ENCODE measurements around the gene DROSHA.

Gene DROSHA

GRCh38 chr5:31523041-31523440 lies 8.9 kb downstream of the DROSHA start:
- no peak for DNase-seq (ENCODE audit: low read depth in 3 of 3, low spot score in 1 of 3)

- no peak for DNase-seq (ENCODE audit: low read depth in 3 of 3, low spot score in 1 of 3)
These were observed 15.1 kb downstream of the DROSHA start for GRCh38 chr5:31516802-31517201.

- DNase-seq (ENCODE audit: low read depth in 3 of 3, low spot score in 1 of 3), result no peak
These were observed 20.6 kb downstream of the DROSHA start for GRCh38 chr5:31511305-31511704.

DNA sequence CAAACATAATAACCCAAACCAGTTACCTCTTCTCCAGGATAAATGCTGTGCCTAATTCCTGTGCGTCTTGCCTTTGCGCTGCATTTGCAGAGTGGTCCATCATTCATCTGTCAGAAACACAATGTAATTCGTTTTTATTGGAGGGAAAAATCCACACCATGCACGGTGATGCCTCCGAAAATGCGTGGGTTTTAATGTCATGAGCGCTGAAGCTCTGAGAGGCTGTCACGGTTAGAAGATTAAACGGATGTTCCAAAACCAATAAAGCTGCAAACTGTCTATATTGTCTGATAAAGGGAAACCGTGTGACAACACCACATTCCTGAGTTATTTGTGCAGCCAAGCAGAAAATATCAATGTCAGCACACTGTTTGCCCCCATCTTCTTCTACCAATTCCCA lies 27.4 kb downstream of the DROSHA start:
- DNase-seq (ENCODE audit: low read depth in 3 of 3, low spot score in 1 of 3), result no peak

DNA sequence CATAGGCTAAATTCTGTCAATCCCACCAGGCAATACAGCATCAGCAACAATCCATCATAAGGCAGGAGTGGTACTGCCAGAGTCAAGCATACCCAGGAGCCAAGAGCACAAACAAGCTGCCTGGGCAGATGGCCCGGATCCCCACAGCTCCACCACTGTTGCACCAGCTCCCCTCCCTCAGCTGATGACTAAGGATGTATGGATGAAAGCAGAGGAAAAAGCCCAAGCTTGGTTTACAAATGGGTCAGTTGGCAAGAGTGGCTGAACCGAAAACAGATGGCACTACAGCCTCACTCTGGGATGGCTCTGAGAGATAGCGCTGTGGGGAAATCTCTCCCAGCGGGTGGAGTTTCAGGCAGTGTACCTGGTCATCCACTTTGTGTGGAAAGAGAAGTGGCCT lies 29.4 kb downstream of the DROSHA start:
- no peak for DNase-seq (ENCODE audit: low read depth in 3 of 3, low spot score in 1 of 3)

- no peak for DNase-seq (ENCODE audit: low read depth in 3 of 3, low spot score in 1 of 3)
These were observed 31.6 kb downstream of the DROSHA start for GRCh38 chr5:31500256-31500655.

GRCh38 chr5:31496891-31497290 lies 35.0 kb downstream of the DROSHA start:
- DNase-seq (ENCODE audit: low read depth in 3 of 3, low spot score in 1 of 3), result no peak

GRCh38 chr5:31496301-31496700 lies 35.6 kb downstream of the DROSHA start:
- no peak for DNase-seq (ENCODE audit: low read depth in 3 of 3, low spot score in 1 of 3)

DNA sequence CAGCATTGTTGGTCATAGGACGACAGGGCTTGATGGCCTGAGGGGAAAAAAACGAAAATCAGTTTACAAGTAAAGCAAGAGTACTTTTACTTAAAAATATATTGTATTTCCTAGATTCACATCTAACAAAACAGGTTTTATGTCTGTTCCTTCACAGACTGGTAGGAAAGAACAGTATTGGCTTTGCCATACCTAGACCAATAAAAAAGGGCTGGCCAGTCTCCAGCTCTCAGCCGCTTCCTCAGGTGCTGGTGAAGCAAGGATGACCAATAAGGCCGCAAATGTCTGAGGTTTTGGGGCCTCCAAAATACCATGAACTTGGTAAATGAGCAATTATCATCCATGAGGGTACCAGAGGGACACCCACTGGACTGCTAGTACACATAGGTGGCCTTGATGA lies 36.6 kb downstream of the DROSHA start:
- DNase-seq (ENCODE audit: low read depth in 3 of 3, low spot score in 1 of 3), result no peak

GRCh38 chr5:31492869-31493268 lies 39.0 kb downstream of the DROSHA start:
- no peak for DNase-seq (ENCODE audit: low read depth in 3 of 3, low spot score in 1 of 3)

GRCh38 chr5:31487506-31487905 lies 44.4 kb downstream of the DROSHA start:
- DNase-seq (ENCODE audit: low read depth in 3 of 3, low spot score in 1 of 3), result no peak

DNA sequence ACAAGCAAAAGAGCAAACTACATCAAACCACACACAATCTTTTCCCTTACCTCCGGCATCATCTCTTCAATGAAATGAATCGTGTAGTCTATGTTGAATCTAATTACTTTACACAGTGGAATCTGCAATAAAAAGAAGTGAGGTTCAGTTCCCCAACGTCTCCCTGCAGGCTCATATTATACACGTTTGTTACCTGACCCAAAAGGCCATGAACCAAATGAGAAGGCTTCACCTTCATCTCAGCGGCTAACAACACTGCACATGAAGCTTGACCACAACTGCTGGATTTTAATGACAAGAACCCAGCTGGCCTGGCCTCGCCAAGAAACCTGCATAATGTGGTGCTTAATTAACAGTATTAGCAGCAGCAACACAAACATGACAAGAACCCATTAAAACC lies 45.5 kb downstream of the DROSHA start:
- no peak for DNase-seq (ENCODE audit: low read depth in 3 of 3, low spot score in 1 of 3)

DNA sequence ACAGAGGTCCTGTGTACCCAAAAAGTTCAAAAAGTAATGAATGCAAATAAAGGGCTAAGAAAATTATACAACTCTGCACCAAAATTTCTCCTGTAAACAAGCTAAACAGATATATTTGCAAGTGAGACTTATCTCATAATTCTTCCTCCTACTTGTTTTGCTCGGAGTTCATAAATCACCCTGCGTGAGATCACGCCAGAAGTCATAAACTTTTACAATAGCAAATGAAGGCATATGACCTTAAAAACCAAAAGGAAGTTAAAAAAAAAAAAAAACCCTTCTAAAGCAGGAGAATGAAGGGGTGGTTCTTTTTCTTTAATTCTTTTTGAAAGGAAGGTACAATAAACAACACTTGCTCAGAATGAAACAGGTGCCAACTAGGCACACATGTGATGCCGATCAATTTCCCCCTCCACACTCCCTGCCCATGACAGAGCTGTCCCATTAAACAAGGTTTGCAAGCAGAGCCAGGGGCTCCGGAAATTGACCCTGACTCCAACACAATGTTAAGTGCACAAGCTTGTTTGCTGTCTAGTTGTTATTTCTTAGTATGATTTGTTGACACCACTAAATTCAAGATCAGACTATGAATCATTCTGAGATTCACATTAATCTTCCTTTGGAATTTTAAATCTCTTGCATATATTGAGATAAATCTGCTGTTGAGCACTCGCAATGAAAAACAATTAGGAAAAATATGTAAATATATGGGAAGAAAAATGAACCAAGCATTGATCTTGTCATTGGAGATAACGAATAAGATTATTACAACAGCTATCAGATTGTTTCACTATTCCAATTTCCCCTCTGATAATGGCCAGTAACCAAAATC lies 46.3 kb downstream of the DROSHA start:
- no peak for DNase-seq (ENCODE audit: low read depth in 3 of 3, low spot score in 1 of 3)

DNA sequence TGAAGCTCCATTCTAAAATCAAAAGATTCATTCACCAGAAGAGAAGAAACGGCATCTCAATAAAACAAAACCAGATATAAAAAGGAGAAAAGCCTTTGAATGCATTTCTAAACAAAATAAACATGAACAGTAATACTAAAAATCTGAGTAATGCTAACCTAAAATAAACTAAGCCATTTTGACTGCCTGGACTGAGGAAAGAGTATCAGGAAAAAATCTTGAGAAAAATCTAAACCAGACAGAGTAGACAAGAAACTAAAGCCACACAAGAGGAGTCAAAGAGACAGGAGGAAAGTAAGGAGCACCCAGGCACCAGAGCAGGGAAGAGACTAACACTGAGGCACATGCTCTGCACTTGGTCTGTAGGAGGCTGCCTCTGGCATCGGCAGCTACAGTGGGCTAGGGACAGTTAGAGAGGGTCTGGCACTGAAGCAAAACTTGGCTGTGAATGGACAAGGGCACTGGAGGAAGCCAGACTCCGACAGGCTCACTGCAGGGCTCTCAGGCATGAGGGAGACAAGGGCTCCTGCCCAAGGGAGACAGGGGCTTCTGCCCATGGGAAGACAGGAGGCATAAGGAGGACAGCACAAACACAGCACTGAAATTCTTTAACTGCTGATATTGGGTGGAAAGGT lies 50.2 kb downstream of the DROSHA start:
- DNase-seq (ENCODE audit: low read depth in 3 of 3, low spot score in 1 of 3), result no peak

DNA sequence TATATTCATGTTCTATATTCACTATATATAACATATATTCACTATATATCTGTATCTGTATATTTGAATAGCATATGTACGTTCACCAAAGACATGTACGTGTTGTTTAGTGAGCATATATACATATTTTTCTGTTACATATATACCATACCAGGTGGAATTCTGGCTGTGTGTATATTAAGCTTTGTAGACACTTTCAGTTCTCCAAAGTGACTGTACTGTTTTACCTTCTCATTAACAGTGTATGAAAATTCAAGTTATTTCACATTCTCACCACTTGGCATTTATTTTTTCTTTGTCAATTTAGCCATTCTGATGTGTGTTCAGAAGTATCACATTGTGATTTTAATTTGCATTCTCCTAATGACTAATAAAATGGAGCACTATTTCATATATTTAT lies 52.2 kb downstream of the DROSHA start:
- no peak for DNase-seq (ENCODE audit: low read depth in 3 of 3, low spot score in 1 of 3)

- no peak for DNase-seq (ENCODE audit: low read depth in 3 of 3, low spot score in 1 of 3)
These were observed 53.0 kb downstream of the DROSHA start for GRCh38 chr5:31478901-31479300.

- DNase-seq (ENCODE audit: low read depth in 3 of 3, low spot score in 1 of 3), result no peak
These were observed 53.9 kb downstream of the DROSHA start for GRCh38 chr5:31477971-31478370.

DNA sequence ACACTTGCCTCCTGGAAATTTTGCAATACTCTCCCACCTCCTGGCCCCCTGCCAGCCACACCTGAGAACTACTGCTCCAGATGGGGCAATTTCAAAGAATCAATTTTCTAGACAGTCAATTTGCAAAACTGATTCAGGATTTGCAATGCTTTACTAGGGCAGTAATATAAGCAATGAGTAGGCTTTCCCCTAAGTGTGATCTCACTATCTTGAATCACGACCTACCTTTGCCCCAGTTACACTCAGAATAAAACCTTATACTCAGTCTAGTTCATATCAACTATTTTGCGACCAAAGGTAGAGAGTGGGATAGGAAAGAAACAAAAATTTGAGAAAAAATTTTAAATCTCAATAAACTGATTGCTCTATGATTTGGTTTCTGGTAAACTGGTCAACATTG lies 54.4 kb downstream of the DROSHA start:
- DNase-seq (ENCODE audit: low read depth in 3 of 3, low spot score in 1 of 3), result no peak

DNA sequence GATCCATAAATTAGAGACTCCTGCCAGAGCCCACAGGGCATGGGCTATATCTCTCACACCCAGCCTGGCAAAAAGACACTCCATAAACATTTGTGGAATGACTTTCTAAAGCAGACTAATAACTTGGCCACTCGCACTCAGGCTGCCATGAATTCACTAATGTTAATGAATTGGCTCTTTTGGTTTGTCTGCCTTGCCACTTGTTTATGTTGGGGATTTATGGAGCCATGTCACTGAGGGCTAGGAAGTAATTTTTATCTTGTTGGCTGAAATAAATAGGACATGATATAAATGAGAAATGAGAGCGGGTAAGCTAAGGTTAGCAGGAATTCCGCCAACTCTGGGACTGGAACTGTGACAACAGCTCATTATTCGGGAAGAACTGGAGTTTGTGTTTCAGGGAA lies 55.2 kb downstream of the DROSHA start:
- DNase-seq (ENCODE audit: low read depth in 3 of 3, low spot score in 1 of 3), result no peak

DNA sequence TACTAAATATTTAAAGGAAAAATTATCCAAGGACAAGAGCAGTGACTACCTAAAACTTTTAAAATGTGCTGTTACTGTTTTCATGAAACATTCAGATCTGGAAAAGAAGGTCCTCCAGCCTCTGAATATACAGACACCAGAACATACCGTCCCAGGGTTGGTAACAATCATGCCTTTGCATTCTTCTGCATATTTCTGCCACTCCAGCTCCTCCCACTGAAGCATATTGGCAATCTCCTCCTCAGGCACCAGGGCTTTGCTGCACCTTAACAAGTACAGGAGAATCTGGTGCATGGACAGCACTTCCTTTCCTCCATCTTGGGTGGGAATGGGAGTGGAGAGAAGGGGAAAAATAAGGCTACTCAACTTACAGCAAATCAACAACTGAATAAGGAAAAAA lies 60.0 kb downstream of the DROSHA start:
- no peak for DNase-seq (ENCODE audit: low read depth in 3 of 3, low spot score in 1 of 3)

GRCh38 chr5:31471040-31471439 lies 60.9 kb downstream of the DROSHA start:
- no peak for DNase-seq (ENCODE audit: low read depth in 3 of 3, low spot score in 1 of 3)

GRCh38 chr5:31470608-31471007 lies 61.3 kb downstream of the DROSHA start:
- no peak for DNase-seq (ENCODE audit: low read depth in 3 of 3, low spot score in 1 of 3)

- DNase-seq (ENCODE audit: low read depth in 3 of 3, low spot score in 1 of 3), result no peak
These were observed 62.0 kb downstream of the DROSHA start for GRCh38 chr5:31469886-31470285.
